ENCODE data around the gene TAF5L. TPM values are rescaled to one million over a fixed set of nuclear protein-coding genes. Genes with fewer than 3 reads are reported as not detected.
A peak's percentile ranks its signal among the peaks of the same experiment; 100 is the strongest.

The TAF5L gene
- polyA plus RNA-seq, 1 donor = 17.5 TPM

DNA sequence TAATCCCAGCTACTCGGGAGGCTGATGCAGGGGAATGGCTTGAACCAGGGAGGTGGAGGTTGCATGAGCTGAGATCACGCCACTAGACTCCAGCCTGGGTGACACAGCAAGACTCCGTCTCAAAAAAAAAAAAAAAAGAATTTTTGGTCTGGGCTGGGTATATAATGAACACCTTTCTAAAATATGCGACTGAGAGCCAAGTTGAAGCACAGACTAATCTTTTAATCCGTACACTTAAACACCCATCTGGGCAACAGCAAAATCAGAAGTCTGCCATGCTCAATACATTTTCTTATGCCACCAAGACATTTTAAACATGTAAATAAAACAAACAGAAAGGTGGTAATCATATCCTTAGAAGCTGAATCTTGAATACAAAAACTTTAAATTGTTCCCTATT lies 35.8 kb downstream of the TAF5L start:
- DNase-seq = no peak
- H3K9me3 ChIP-seq (ENCODE audit: control insufficient read depth, low read depth, low read length) = no peaks in the 10 kb centered on the region
- WGBS (ENCODE audit: insufficient coverage, low lambda C conversion rate) = no CpG with 5 or more reads among the region's 5 CpGs
- no peak overlapping the region for H3K4me3 ChIP-seq (ENCODE audit: low read length)
- H3K27ac ChIP-seq (ENCODE audit: low read length) = no peak overlapping the region
- H3K27me3 ChIP-seq (ENCODE audit: control insufficient read depth, insufficient read depth, low read length) = no peaks in the 10 kb centered on the region
- peaks cover 16% of the 10 kb centered on the region for H3K36me3 ChIP-seq (ENCODE audit: control insufficient read depth, insufficient read depth, low read length)
- H3K4me1 ChIP-seq (ENCODE audit: control insufficient read depth, insufficient read depth, low read length) = no peaks in the 10 kb centered on the region

GRCh38 chr1:229585338-229585737 lies 40.6 kb downstream of the TAF5L start:
- no peak for DNase-seq
- 83% methylated on average over 1 of the region's 2 CpGs for WGBS (ENCODE audit: insufficient coverage, low lambda C conversion rate)
- H3K4me3 ChIP-seq (ENCODE audit: low read length) = no peak overlapping the region
- no peaks in the 10 kb centered on the region for H3K4me1 ChIP-seq (ENCODE audit: control insufficient read depth, insufficient read depth, low read length)
- H3K27ac ChIP-seq (ENCODE audit: low read length) = no peak overlapping the region
- no peaks in the 10 kb centered on the region for H3K36me3 ChIP-seq (ENCODE audit: control insufficient read depth, insufficient read depth, low read length)
- H3K27me3 ChIP-seq (ENCODE audit: control insufficient read depth, insufficient read depth, low read length) = no peaks in the 10 kb centered on the region
- no peaks in the 10 kb centered on the region for H3K9me3 ChIP-seq (ENCODE audit: control insufficient read depth, low read depth, low read length)

DNA sequence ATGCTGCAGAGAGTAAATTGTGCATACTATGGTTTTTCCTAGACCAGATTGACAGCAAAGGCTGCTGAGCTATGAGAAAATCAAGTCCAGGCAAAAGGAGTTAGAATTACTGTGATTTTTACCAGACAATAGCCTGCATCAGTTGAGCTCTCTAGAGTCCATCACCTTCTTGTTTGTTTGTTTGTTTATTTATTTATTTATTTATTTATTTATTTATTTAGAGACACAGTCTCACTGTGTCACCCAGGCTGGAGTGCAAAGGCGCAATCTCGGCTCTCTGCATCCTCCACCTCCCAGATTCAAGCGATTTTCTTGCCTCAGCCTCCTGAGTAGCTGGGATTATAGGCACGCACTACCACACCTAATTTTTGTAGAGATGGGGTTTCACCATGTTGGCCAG lies 43.2 kb downstream of the TAF5L start:
- Histone ChIP-seq H3K27ac (ENCODE audit: low read length) (no peak overlapping the region), H3K36me3 (ENCODE audit: control insufficient read depth, insufficient read depth, low read length) (no peaks in the 10 kb centered on the region), H3K27me3 (ENCODE audit: control insufficient read depth, insufficient read depth, low read length) (no peaks in the 10 kb centered on the region), H3K4me1 (ENCODE audit: control insufficient read depth, insufficient read depth, low read length) (no peaks in the 10 kb centered on the region), H3K4me3 (ENCODE audit: low read length) (no peak overlapping the region), H3K9me3 (ENCODE audit: control insufficient read depth, low read depth, low read length) (no peaks in the 10 kb centered on the region)
- no peak for DNase-seq
- 92% methylated on average over 2 of the region's 4 CpGs for WGBS (ENCODE audit: insufficient coverage, low lambda C conversion rate)

DNA sequence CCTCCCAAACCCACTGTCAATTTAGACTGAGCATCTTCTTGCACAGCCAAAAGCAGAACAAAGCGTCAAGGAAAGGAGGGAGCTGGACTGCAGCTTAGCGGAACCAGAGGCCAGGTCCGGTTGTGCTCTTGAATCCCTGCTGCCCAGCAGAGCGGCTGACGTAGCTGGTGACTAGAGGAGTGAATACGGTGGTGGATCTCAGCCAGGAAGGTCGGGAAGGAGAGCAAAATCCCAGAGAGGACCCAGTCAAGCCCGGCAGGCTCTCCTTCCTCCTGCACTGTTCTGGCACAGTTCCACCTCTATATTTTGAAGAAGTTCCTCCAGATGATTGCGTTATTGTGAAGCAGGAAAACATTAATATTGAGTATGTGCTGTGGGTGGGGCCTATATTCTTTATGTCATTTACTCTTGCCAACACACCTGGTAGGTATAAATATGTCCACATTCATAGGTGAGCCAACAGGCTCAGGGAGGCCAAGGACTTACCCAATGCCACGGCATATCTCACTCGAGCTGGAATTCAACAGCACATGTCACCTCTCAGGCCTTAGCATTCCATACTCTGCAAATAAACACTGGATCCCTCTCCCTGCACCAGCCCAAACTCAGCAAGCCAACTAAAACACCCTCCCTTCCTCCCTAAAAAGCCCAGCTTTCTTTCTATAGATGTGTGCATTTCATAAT lies 43.8 kb downstream of the TAF5L start:
- H3K27ac ChIP-seq (ENCODE audit: low read length) = no peak overlapping the region
- H3K27me3 ChIP-seq (ENCODE audit: control insufficient read depth, insufficient read depth, low read length) = no peaks in the 10 kb centered on the region
- no peaks in the 10 kb centered on the region for H3K4me1 ChIP-seq (ENCODE audit: control insufficient read depth, insufficient read depth, low read length)
- H3K36me3 ChIP-seq (ENCODE audit: control insufficient read depth, insufficient read depth, low read length) = no peaks in the 10 kb centered on the region
- H3K4me3 ChIP-seq (ENCODE audit: low read length) = no peak overlapping the region
- no CpG with 5 or more reads among the region's 11 CpGs for WGBS (ENCODE audit: insufficient coverage, low lambda C conversion rate)
- no peak for DNase-seq
- H3K9me3 ChIP-seq (ENCODE audit: control insufficient read depth, low read depth, low read length) = no peaks in the 10 kb centered on the region

- Histone ChIP-seq H3K36me3 (ENCODE audit: control insufficient read depth, insufficient read depth, low read length) (no peaks in the 10 kb centered on the region), H3K4me3 (ENCODE audit: low read length) (no peak overlapping the region), H3K27me3 (ENCODE audit: control insufficient read depth, insufficient read depth, low read length) (no peaks in the 10 kb centered on the region), H3K27ac (ENCODE audit: low read length) (no peak overlapping the region), H3K9me3 (ENCODE audit: control insufficient read depth, low read depth, low read length) (no peaks in the 10 kb centered on the region), H3K4me1 (ENCODE audit: control insufficient read depth, insufficient read depth, low read length) (no peaks in the 10 kb centered on the region)
- WGBS (ENCODE audit: insufficient coverage, low lambda C conversion rate) = 83% methylated on average over 2 of the region's 3 CpGs
- DNase-seq = no peak
Observed at GRCh38 chr1:229581485-229581884, 44.4 kb downstream of the TAF5L start.

DNA sequence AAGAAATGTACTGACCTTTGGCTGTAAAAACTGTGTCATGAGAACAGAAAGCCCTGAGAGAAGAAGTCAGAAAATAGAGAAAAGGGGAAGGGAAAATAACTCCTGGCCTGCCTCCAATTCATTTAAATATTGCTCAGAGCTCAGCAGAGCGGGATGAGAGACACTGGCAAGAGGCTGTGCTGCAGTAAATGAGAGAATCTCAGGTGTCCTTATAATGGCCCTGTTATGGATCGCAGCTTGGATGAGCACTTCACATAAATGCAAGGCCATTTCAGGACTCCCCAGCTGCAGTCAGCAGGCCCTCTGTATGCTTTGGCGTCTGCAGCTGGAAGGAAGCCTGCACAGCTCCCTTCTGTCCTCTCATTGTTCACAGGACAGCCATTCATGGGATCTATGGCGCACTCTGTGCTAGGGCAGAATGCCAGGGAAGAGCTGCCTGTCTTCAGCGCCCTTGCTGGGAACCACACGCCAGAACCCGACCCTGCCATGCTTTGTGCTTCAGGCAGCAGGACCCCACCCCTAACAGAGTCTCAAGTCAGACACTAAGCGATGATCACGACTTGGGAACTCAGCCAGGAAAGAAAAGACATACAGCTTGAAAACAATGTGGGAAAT lies 46.8 kb downstream of the TAF5L start:
- Histone ChIP-seq H3K4me1 (ENCODE audit: control insufficient read depth, insufficient read depth, low read length) (no peaks in the 10 kb centered on the region), H3K36me3 (ENCODE audit: control insufficient read depth, insufficient read depth, low read length) (no peaks in the 10 kb centered on the region), H3K27me3 (ENCODE audit: control insufficient read depth, insufficient read depth, low read length) (no peaks in the 10 kb centered on the region), H3K4me3 (ENCODE audit: low read length) (no peak overlapping the region), H3K9me3 (ENCODE audit: control insufficient read depth, low read depth, low read length) (no peaks in the 10 kb centered on the region), H3K27ac (ENCODE audit: low read length) (peak overlapping the region; percentile 10)
- peak; percentile 41 to 50 for DNase-seq
- 44% methylated on average over 2 of the region's 9 CpGs for WGBS (ENCODE audit: insufficient coverage, low lambda C conversion rate)

DNA sequence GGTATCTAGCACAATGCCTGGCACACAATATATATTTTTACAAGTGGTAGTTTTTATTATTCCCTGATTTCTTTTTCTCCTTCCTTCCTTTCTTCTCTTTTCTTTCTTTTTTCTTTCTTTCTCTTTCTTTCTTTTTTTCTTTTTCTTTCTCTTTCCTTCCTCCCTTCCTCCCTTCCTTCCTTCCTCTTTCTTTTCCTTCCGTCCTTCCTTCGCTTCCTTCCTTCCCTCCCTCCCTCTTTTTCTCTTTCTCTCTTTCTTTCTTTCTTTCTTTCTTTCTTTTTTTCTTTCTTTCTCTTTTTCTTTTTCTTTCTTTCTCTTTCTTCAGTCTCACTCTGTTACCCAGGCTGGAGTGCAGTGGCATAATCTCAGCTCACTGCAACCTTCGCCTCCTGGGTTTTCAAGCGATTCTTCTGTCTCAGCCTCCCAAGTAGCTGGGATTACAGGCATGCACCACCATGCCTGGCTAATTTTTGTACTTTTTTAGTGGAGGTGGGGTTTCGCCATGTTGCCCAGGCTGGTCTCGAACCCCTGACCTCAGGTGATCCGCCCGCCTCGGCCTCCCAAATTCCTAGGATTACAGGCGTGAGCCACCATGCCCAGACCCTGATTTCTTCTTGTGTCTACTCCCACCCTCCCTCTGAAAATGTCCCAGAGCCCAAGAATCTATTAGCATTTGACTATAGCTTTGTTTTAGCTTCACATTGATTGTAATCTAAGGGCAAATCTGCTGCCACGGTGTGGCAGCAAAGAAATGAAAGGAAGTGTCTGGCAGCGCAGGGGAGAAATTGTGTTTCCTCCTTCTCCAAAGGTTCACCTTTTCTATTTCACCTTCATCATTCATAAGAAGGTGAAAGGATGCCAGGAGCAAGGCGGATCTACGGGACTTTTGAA lies 47.5 kb downstream of the TAF5L start:
- no peaks in the 10 kb centered on the region for H3K9me3 ChIP-seq (ENCODE audit: control insufficient read depth, low read depth, low read length)
- H3K4me1 ChIP-seq (ENCODE audit: control insufficient read depth, insufficient read depth, low read length) = no peaks in the 10 kb centered on the region
- no peak for DNase-seq
- 97% methylated on average over 2 of the region's 14 CpGs for WGBS (ENCODE audit: insufficient coverage, low lambda C conversion rate)
- peak overlapping the region; percentile 10 for H3K27ac ChIP-seq (ENCODE audit: low read length)
- no peak overlapping the region for H3K4me3 ChIP-seq (ENCODE audit: low read length)
- H3K36me3 ChIP-seq (ENCODE audit: control insufficient read depth, insufficient read depth, low read length) = no peaks in the 10 kb centered on the region
- no peaks in the 10 kb centered on the region for H3K27me3 ChIP-seq (ENCODE audit: control insufficient read depth, insufficient read depth, low read length)

GRCh38 chr1:229574679-229575442 lies 51.1 kb downstream of the TAF5L start:
- H3K4me1 ChIP-seq (ENCODE audit: control insufficient read depth, insufficient read depth, low read length) = no peaks in the 10 kb centered on the region
- no peak overlapping the region for H3K27ac ChIP-seq (ENCODE audit: low read length)
- no peak for DNase-seq
- H3K36me3 ChIP-seq (ENCODE audit: control insufficient read depth, insufficient read depth, low read length) = no peaks in the 10 kb centered on the region
- H3K27me3 ChIP-seq (ENCODE audit: control insufficient read depth, insufficient read depth, low read length) = no peaks in the 10 kb centered on the region
- 100% methylated on average over 3 of the region's 6 CpGs for WGBS (ENCODE audit: insufficient coverage, low lambda C conversion rate)
- H3K4me3 ChIP-seq (ENCODE audit: low read length) = no peak overlapping the region
- no peaks in the 10 kb centered on the region for H3K9me3 ChIP-seq (ENCODE audit: control insufficient read depth, low read depth, low read length)

DNA sequence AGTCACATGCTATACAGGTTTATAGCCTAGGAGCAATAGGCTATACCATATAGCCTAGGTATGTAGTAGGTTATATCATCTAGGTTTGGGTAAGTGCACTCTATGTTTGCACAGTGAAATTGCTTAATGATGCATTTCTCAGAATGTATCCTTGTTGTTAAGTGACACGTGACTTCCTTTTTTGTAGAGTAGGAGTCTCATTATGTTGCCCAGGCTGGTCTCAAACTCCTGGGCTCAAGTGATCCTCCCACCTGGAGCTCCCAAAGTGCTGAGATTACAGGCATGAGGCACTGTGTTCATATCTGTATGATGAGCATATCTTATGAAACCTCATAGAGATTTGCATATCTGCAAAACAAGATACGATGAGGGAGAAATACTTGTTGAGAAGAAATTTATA lies 53.6 kb downstream of the TAF5L start:
- H3K27ac ChIP-seq (ENCODE audit: low read length) = no peak overlapping the region
- peak in 1 of 2 donors; percentile 37 for DNase-seq

More for the DNA sequence above, 53.6 kb downstream of the TAF5L start:
- Histone ChIP-seq H3K27me3 (ENCODE audit: control insufficient read depth, insufficient read depth, low read length) (no peaks in the 10 kb centered on the region), H3K9me3 (ENCODE audit: control insufficient read depth, low read depth, low read length) (no peaks in the 10 kb centered on the region), H3K4me3 (ENCODE audit: low read length) (no peak overlapping the region), H3K36me3 (ENCODE audit: control insufficient read depth, insufficient read depth, low read length) (no peaks in the 10 kb centered on the region), H3K4me1 (ENCODE audit: control insufficient read depth, insufficient read depth, low read length) (no peaks in the 10 kb centered on the region)
- WGBS (ENCODE audit: insufficient coverage, low lambda C conversion rate) = no CpG with 5 or more reads among the region's 2 CpGs

Data from large intestine (tissue), 3 donors.